ENCODE data around the gene CSH2.
"Not testable (repeated sequence)": the region's sequence is repeated elsewhere in the genome, so short reads cannot be mapped to it uniquely, and the experiment has no call there.

DNA sequence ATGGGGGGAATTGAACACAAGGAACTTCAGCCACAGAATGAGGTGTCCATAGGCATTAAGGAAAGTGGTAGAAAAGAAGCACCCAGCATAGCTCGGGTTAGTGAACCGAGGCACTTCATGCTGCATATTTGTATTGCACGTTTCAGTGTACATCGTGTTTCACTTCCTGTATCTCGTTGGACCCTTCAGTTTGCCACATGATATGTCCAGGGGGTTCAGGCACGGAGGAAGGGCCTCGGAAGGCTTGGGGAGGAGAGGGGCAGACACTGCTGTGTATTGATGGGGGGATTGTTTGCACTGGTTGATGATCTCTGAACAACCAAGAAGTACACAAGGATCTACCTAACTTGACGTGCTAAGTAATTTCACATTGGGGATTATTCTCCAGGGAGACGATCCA, 48.9 kb upstream of the CSH2 start:
- not testable (repeated sequence) for TF ChIP-seq EZH2 (IDR thresholded peaks at IDR 0.05; ENCODE audit: borderline replicate concordance, low read depth, low read length, poor library complexity, severe bottlenecking)
- TF ChIP-seq, protein P1, sequence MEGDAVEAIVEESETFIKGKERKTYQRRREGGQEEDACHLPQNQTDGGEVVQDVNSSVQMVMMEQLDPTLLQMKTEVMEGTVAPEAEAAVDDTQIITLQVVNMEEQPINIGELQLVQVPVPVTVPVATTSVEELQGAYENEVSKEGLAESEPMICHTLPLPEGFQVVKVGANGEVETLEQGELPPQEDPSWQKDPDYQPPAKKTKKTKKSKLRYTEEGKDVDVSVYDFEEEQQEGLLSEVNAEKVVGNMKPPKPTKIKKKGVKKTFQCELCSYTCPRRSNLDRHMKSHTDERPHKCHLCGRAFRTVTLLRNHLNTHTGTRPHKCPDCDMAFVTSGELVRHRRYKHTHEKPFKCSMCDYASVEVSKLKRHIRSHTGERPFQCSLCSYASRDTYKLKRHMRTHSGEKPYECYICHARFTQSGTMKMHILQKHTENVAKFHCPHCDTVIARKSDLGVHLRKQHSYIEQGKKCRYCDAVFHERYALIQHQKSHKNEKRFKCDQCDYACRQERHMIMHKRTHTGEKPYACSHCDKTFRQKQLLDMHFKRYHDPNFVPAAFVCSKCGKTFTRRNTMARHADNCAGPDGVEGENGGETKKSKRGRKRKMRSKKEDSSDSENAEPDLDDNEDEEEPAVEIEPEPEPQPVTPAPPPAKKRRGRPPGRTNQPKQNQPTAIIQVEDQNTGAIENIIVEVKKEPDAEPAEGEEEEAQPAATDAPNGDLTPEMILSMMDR (conservative IDR thresholded peaks at IDR 0.05; ENCODE audit: low read depth, low read length), result not testable (repeated sequence)
